CD14-positive monocyte (primary cell): ENCODE results near the gene PIGR. TPM values are rescaled to one million over a fixed set of nuclear protein-coding genes. Genes with fewer than 3 reads are reported as not detected.

Experiments
- DNase-seq, 3 donors: peaks; one replicate each; pipeline ENCODE4 v3.0.0-alpha.2; 2011 to 2022
- H2AFZ ChIP-seq: 2 replicates; pipeline ENCODE4 v1.6.0; 2012; ENCODE audit warnings: mild to moderate bottlenecking, low read depth, low read length, inconsistent platforms; ENCODE audit not compliant: insufficient read depth, poor library complexity, severe bottlenecking
- H3K27ac ChIP-seq, 2 donors: 1 replicate in 1 of 2; 2 replicates in 1 of 2; pipeline ENCODE4 v1.5.1; 2012 to 2013; ENCODE audit warnings: low read length in 2 of 2, control low read depth in 1 of 2, inconsistent platforms in 1 of 2, low read depth in 1 of 2, mild to moderate bottlenecking in 1 of 2
- H3K27me3 ChIP-seq, 2 donors: one replicate each; pipeline versions ENCODE4 v1.6.0 to v1.6.1; 2011 to 2013; ENCODE audit warnings: low read length in 2 of 2; ENCODE audit not compliant: control insufficient read depth in 2 of 2, insufficient read depth in 2 of 2
- H3K36me3 ChIP-seq, 2 donors: replicated peaks in 1 of 2; 1 replicate in 1 of 2; 2 replicates in 1 of 2; pipeline versions ENCODE4 v1.5.1 to v1.6.1; 2012 to 2013; ENCODE audit warnings: low read length in 2 of 2, control low read depth in 1 of 2, inconsistent platforms in 1 of 2, mild to moderate bottlenecking in 1 of 2; ENCODE audit not compliant: insufficient read depth in 2 of 2, control insufficient read depth in 1 of 2
- H3K4me1 ChIP-seq, 2 donors: 1 replicate in 1 of 2; 2 replicates in 1 of 2; pipeline versions ENCODE4 v1.5.1 to v1.6.1; 2012 to 2013; ENCODE audit warnings: low read length in 2 of 2, control low read depth in 1 of 2, inconsistent platforms in 1 of 2, mild to moderate bottlenecking in 1 of 2, moderate library complexity in 1 of 2; ENCODE audit not compliant: insufficient read depth in 2 of 2, control insufficient read depth in 1 of 2
- H3K4me2 ChIP-seq: replicated peaks from 2 replicates; pipeline ENCODE3; 2012; ENCODE audit warnings: low read length, moderate library complexity, mild to moderate bottlenecking; ENCODE audit not compliant: poor library complexity, severe bottlenecking; ENCODE audit errors: extremely low read depth
- H3K4me3 ChIP-seq, 3 experiments: fragments of 200-600 bp in 1 of 3; sonication (generic) in 1 of 3; replicated peaks in 1 of 3; 1 replicate in 2 of 3; 2 replicates in 1 of 3; pipeline ENCODE4 v1.5.1; 2011 to 2013; ENCODE audit warnings: low read length in 3 of 3, mild to moderate bottlenecking in 3 of 3, control low read depth in 2 of 3, low read depth in 2 of 3, inconsistent platforms in 1 of 3, moderate library complexity in 1 of 3
- H3K79me2 ChIP-seq: 2 replicates; pipeline ENCODE4 v1.6.0; 2012; ENCODE audit warnings: mild to moderate bottlenecking, control low read depth, inconsistent platforms, low read length, moderate library complexity; ENCODE audit not compliant: insufficient read depth
- H3K9ac ChIP-seq: 2 replicates; pipeline ENCODE4 v1.6.0; 2017; ENCODE audit warnings: low read length, mild to moderate bottlenecking; ENCODE audit not compliant: insufficient read depth, poor library complexity, severe bottlenecking
- H3K9me3 ChIP-seq, 2 donors: replicated peaks in 1 of 2; 1 replicate in 1 of 2; 2 replicates in 1 of 2; pipeline versions ENCODE4 v1.5.1 to v1.6.1; 2012 to 2013; ENCODE audit warnings: low read length in 2 of 2, control low read depth in 1 of 2; ENCODE audit not compliant: control insufficient read depth in 1 of 2, insufficient read depth in 1 of 2
- H4K20me1 ChIP-seq: 2 replicates; pipeline ENCODE4 v1.6.0; 2012; ENCODE audit warnings: mild to moderate bottlenecking, low read length, control low read depth, moderate library complexity; ENCODE audit not compliant: insufficient read depth
- H3K27ac Mint-ChIP-seq, 7 donors: one replicate each; pipeline ENCODE4 v1.8.0; 2020; ENCODE audit warnings: mild to moderate bottlenecking in 7 of 7, mixed read lengths in 7 of 7, moderate library complexity in 6 of 7, inconsistent platforms in 2 of 7
- H3K27me3 Mint-ChIP-seq, 3 donors: one replicate each; pipeline ENCODE4 v1.8.0; 2021 to 2022; ENCODE audit warnings: low read depth in 3 of 3, mild to moderate bottlenecking in 3 of 3, mixed read lengths in 3 of 3, moderate library complexity in 3 of 3, inconsistent platforms in 1 of 3
- H3K36me3 Mint-ChIP-seq, 2 donors: one replicate each; pipeline ENCODE4 v1.8.0; 2020; ENCODE audit warnings: mixed read lengths in 2 of 2, inconsistent platforms in 1 of 2, mild to moderate bottlenecking in 1 of 2
- H3K4me1 Mint-ChIP-seq: one replicate; pipeline ENCODE4 v1.8.0; 2020; ENCODE audit warnings: mild to moderate bottlenecking, mixed read lengths
- H3K4me3 Mint-ChIP-seq, 2 donors: one replicate each; pipeline ENCODE4 v1.8.0; 2020; ENCODE audit warnings: mild to moderate bottlenecking in 2 of 2, mixed read lengths in 2 of 2, moderate library complexity in 1 of 2
- H3K9me3 Mint-ChIP-seq, 7 donors: one replicate each; pipeline ENCODE4 v1.8.0; 2020 to 2022; ENCODE audit warnings: mixed read lengths in 7 of 7, mild to moderate bottlenecking in 6 of 7, moderate library complexity in 6 of 7, inconsistent platforms in 2 of 7
- WGBS: methylation state at CpG from one replicate; pipeline ENCODE4 v1.1.5; 2013; ENCODE audit warnings: missing lambda C conversion rate; ENCODE audit not compliant: insufficient coverage; 5-methylcytosine and 5-hydroxymethylcytosine counted together
- intact Hi-C, 2 donors: fragments of 100-400 bp; cut with micrococcal nuclease; formaldehyde crosslinking; loops; one replicate each; pipeline versions ENCODE4 v1.15.0 to v1.15.1; 2023
- polyA plus RNA-seq, 3 donors: library from polyadenylated mRNA; depleted of rRNA in 1 of 3; unstranded in 2 of 3; stranded (reverse) in 1 of 3; fragments of 300-500 nt in 2 of 3; fragments of >200 nt in 1 of 3; fragmentation: Illumina TruSeq in 2 of 3; gene quantifications; 1 replicate in 2 of 3; 2 replicates in 1 of 3; pipeline ENCODE4 v1.2.3, GENCODE V29; 2012 to 2021
- TF ChIP-seq, protein P1 (sequence below): fragments of 200-600 bp; IDR thresholded peaks from one replicate; pipeline ENCODE4 v1.8.0; 2022; ENCODE audit warnings: antibody characterized with exemption, mild to moderate bottlenecking

The PIGR gene
- polyA plus RNA-seq, 3 donors: 0.01 TPM; not detected in 2

DNA sequence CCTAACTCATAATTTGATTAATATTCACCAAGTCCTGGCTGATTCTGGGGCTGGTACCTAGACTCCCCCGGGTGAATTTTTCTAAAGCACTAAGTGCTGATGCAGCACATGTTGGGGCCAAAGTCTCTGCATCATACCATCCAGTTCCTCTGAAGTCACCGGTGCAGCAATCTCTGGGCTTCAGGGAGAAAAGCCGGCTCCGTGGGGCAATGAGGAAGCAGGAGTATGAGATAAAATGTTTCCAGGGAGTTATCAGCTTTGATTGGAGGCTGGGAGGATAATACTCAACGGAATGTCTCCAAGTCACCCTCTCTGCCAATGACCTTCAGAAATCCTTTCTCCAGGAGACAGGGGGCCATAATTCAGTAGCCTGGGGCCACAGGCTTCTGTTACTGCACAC is 22.8 kb upstream of the PIGR start:
- peaks cover 0 to 4% of the 10 kb centered on the region in 2 donors for H3K36me3 Mint-ChIP-seq
- H3K4me1 Mint-ChIP-seq: peaks cover 54% of the 10 kb centered on the region
- no peak overlapping the region for H3K4me2 ChIP-seq
- H3K27ac Mint-ChIP-seq: peak overlapping the region in 1 of 7 donors; percentile 62
- no peaks in the 10 kb centered on the region for H3K79me2 ChIP-seq
- no peaks in the 10 kb centered on the region for H3K36me3 ChIP-seq
- no peaks in the 10 kb centered on the region for H3K27me3 ChIP-seq
- TF ChIP-seq, protein P1, sequence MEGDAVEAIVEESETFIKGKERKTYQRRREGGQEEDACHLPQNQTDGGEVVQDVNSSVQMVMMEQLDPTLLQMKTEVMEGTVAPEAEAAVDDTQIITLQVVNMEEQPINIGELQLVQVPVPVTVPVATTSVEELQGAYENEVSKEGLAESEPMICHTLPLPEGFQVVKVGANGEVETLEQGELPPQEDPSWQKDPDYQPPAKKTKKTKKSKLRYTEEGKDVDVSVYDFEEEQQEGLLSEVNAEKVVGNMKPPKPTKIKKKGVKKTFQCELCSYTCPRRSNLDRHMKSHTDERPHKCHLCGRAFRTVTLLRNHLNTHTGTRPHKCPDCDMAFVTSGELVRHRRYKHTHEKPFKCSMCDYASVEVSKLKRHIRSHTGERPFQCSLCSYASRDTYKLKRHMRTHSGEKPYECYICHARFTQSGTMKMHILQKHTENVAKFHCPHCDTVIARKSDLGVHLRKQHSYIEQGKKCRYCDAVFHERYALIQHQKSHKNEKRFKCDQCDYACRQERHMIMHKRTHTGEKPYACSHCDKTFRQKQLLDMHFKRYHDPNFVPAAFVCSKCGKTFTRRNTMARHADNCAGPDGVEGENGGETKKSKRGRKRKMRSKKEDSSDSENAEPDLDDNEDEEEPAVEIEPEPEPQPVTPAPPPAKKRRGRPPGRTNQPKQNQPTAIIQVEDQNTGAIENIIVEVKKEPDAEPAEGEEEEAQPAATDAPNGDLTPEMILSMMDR: no peak
- H3K27ac ChIP-seq: no peak overlapping the region
- H2AFZ ChIP-seq: no peak overlapping the region
- peak overlapping the region in 1 of 3 experiments; percentile 59 for H3K4me3 ChIP-seq
- no peaks in the 10 kb centered on the region for H4K20me1 ChIP-seq
- peaks cover 52 to 58% of the 10 kb centered on the region in 2 donors for H3K4me1 ChIP-seq
- H3K9me3 ChIP-seq: no peaks in the 10 kb centered on the region
- DNase-seq: peak; percentile 34 to 53 (median 46)
- intact Hi-C loops: loop anchor here in 1 of 2 donors (10.0 kb wide), 1 partner anchor 234 kb away; no protein-coding TSS in a partner anchor
- peaks cover 0 to 4% (median 0%) of the 10 kb centered on the region in 7 donors for H3K9me3 Mint-ChIP-seq
- 33% methylated on average over 1 of the region's 5 CpGs for WGBS
- peaks cover 14 to 34% (median 18%) of the 10 kb centered on the region in 3 donors for H3K27me3 Mint-ChIP-seq
- H3K4me3 Mint-ChIP-seq: peak overlapping the region in 1 of 2 donors; percentile 86
- H3K9ac ChIP-seq: no peak overlapping the region

DNA sequence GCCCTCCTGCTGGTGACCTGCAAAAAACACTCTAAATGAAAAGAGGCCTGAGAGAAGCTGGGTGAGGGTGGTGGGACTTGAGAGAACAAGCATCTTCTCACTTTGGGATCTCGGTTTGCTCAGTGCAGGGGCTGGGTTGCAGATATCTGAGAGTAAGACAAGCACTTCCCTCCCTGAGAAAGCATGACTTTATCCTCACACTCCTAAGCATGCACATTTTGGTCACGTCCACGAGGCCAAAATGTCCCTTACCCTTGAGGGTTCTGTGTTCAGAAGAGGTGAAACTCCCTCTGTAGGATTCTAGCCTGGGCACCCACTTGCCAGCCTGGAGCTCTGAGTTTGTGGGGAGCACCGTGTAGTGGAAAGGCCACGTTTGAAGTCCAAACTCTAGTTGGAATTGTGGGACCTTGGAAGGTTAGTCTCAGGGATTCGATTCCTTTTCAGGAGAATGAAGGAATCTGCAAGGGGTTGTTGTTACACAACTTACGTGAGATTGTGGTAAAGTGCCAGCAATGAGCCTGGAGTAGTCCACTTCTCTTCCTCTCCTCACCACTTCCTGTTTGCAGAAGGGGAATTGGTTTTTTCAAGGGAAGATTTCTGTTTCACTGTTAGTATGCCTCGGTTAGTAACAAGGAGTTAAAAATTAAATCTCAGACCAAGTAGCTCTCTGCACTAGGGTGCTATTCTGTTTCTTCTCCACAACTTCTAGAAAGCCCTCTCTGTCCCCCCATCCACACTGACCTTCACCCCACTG is 21.0 kb upstream of the PIGR start:
- Histone ChIP-seq H3K9me3 (no peaks in the 10 kb centered on the region), H4K20me1 (peaks cover under 1% of the 10 kb centered on the region), H3K4me1 (peaks cover 68 to 75% of the 10 kb centered on the region in 2 donors), H3K4me2 (peak overlapping the region; percentile 73), H3K4me3 (peak overlapping the region in 2 of 3 experiments; percentile 20 to 59), H3K9ac (no peak overlapping the region), H3K27ac (peak overlapping the region in 1 of 2 donors; percentile 42), H3K79me2 (no peaks in the 10 kb centered on the region), H3K36me3 (no peaks in the 10 kb centered on the region), H3K27me3 (no peaks in the 10 kb centered on the region), H2AFZ (no peak overlapping the region)
- Mint-ChIP-seq H3K9me3 (peaks cover 0 to 4% (median 0%) of the 10 kb centered on the region in 7 donors), H3K27ac (peak overlapping the region; percentile 58 to 91 (median 86)), H3K4me3 (peak overlapping the region; percentile 56 to 86), H3K4me1 (peaks cover 70% of the 10 kb centered on the region), H3K36me3 (peaks cover 0 to 3% of the 10 kb centered on the region in 2 donors), H3K27me3 (peaks cover 19 to 29% (median 20%) of the 10 kb centered on the region in 3 donors)
- 0% methylated on average over 2 of the region's 8 CpGs for WGBS
- DNase-seq: peak; percentile 73 to 88 (median 85)
- TF ChIP-seq, protein P1: no peak
- intact Hi-C loops: loop anchor here in 1 of 2 donors (10.0 kb wide), 1 partner anchor 232 kb away; no protein-coding TSS in a partner anchor
